ENCODE measurements around the gene EVL.

GRCh38 chr14:100140452-100141078, 75.3 kb downstream of the EVL start:
- TF ChIP-seq ZNF274 (IDR thresholded peaks at IDR 0.05; ENCODE audit: low read depth, low read length) (no peak), SUZ12 (IDR thresholded peaks at IDR 0.05; ENCODE audit: extremely low read depth, insufficient read depth, insufficient read length) (no peak)
